Stimulated activated CD4-positive, alpha-beta T cell treated with anti-CD3 and anti-CD28 coated beads, Interleukin-4, amount 100 ng/mL, for 1 hour (primary cell): ENCODE data around the gene MLH3.

Experiments
- DNase-seq: peaks from one replicate; pipeline ENCODE4 v3.0.0-alpha.2; 2020

MLH3 gene

DNA sequence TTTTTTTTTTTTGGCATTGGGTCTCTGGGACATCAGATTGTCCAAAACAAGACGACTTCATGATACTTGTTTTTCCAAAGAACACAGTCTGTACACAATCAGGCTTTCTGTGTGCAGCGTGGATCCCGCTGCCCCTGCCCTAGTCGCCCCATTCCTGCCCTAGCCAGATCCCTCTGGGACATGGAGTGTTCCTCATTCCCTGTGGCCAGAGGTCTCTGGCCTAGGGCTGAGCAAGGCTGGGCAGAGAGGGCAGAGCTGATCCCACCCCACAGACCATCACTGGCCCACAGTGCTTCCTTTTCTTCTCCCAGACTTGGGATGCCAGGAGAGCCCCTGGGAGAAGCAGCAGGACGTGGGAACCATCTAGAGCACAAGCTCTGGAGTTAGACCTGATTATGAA, 69.4 kb downstream of the MLH3 start:
- DNase-seq = no peak

DNA sequence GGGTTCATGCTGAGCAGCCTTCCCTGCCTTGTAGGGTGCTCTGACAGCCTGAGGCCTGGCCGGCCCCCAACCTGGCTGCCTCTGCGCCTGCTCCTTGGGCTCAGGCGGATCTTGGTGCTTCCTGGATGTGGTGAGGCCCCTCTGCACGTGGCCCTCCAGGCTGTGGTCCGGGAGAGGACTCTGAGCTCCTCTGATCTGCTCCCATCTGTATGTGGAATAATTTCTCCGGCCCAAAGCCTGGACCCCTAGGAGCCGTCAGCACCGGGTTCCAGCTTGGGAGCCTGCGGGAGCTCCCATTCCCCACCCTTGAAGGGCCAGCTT, 69.8 kb downstream of the MLH3 start:
- DNase-seq = no peak

- DNase-seq = no peak
Measured at GRCh38 chr14:74980731-74981461, 70.4 kb downstream of the MLH3 start.

- DNase-seq = no peak
Measured at GRCh38 chr14:74980398-74980730, 70.9 kb downstream of the MLH3 start.

GRCh38 chr14:74979442-74980397, 71.5 kb downstream of the MLH3 start:
- DNase-seq = no peak

GRCh38 chr14:74979029-74979428, 72.2 kb downstream of the MLH3 start:
- DNase-seq = no peak

GRCh38 chr14:74978416-74978947, 72.8 kb downstream of the MLH3 start:
- no peak for DNase-seq

DNA sequence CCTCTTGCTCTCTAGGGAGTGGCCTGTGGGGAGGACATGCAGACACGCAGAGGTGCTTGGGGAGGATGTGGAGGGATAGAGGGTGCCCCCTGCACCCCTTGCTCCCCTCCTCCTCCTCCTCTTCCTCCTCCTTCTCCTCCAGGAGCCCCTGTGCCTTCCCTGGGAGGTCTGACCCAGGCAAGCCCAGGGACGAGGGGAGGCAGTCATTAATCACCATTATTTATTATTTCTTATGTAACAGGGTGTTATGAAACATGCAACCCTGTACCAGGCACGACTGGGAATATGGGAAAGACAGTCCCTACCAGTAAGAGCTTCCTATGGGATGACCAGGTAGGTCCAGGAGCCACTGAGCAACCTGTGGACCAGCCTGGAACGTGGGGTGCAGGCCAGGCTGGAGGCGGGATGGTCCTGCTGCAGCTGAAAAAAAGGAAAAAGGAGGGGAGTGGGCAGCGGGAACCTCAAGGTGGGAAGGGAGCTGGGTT, 73.3 kb downstream of the MLH3 start:
- no peak for DNase-seq

- no peak for DNase-seq
Measured at GRCh38 chr14:74977164-74977900, 73.9 kb downstream of the MLH3 start.

- no peak for DNase-seq
Measured at GRCh38 chr14:74976264-74977113, 74.8 kb downstream of the MLH3 start.

DNA sequence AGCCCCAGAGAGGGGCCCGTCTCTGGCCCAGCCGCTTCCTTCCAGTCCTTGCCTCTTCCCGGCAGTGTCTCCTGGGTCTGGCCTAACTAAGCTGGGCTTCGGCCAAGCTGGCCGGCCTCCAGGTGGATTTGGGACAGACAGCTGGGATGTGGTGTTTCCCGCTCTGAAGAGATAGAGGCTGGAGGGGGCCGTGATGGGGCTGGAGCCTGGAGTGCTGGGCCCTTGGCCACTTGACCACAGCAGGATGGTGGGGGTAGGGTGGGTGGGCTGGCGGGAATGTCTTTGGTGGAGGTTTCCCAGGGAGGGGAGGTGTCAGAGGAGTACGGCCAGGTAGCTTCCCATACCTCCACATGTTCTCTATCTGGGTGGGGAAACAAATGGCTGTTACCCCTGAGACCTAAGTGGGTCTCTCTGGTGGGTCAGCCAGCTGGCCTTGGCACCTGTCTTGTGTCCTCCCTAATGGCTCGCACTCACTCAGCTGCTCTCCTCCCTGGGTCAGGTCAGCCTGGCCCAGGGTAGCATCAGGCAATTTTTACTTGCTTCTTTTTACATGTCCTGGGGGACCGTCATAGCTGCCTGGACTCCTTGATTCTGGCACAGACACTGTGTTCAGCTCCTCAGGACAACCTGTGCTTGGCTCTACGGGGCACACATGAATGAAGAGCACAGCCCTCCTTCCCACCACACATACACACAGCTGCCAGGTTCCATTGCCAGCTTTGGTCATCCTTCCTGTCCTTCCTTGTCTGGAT, 76.0 kb downstream of the MLH3 start:
- DNase-seq = no peak

DNA sequence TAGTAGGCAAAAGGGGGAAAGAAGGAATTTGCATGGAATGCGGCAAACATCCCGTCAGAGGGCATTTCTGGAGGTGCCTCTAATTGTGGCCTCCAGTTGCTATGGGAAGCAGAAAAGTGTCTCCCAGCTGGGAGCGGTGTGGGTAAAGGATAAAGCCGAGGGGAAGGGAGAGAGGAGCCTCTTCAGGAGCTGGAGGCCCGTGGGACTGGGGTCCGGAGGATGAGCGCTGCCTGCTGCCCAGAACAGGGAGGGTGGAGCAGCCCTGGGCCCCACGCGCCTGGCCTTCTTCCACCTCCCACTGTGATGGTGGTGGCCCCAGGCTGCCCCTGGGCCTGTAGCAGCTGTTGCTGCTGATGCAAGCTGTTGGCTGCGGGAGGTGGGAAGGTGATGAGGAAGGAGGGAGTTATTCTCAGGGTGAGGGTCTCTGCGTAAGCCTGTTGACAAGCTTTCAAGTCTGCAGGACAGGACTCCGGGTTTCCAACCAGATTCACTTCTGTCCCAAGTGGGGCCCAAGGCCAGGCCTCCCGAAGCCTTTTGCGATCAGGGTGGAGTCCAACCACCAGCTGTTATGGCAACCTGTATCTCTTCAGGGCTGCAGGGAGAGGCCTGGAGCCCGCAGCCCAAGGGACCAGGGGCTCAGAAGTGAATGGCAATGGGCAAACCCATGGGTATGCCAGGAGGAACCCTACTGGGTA, 76.8 kb downstream of the MLH3 start:
- no peak for DNase-seq

DNA sequence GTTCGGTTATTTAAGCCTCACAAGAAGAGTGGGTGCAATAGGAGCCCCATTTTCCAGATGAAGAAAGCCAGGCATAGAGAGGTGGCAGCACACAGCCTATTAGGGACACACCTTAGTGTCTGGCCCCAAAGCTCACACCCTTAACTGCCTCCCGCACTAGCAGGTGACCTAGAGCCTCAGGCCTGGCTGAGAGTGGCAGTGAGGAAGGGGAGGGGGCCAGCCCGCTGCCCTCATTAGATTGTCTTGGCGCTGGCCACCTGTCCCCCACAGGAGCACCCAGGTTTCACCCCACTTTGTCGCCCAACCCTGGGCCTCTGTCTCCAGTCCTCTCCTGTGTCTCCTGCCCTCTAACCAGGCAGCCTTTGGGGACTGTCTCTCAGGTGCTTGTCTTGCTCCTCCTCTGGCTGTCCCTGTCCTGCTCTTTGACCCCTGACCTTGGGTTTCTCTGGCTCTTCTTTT, 77.3 kb downstream of the MLH3 start:
- no peak for DNase-seq

- DNase-seq = peak; percentile 24
Measured at GRCh38 chr14:74973003-74973653, 78.1 kb downstream of the MLH3 start.

GRCh38 chr14:74968811-74969210, 82.5 kb downstream of the MLH3 start:
- DNase-seq = no peak

DNA sequence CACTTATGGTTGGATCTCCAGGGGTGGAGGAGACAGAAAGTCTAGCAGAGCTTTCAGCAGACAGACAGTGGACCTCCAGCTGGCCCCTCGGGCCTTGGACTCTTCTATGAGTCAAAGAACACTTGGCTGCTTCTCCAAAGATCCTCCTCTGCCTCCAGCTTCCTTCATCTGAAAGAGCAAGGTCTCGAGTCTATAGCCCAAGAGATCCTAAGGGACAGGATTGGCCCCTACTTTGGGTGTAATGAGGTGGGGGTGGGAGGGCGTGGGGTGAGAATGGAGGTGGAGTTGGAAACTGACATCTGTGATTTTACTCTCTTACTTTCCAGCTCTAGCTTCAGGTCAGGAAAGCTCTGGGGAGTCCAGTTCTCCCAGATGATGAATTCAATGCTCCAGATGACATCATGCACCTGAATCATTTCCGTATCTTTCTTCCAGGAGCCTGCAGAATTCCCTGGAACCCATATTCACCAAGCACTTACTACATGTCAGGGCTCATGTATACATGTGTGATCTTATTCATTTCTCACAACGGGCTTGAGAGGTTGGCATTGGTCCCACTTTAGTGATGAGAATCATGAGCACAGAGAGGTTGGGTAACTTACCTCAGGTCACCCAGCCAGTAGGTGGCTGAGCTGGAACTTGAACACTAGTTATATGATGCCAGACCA, 85.6 kb downstream of the MLH3 start:
- no peak for DNase-seq

DNA sequence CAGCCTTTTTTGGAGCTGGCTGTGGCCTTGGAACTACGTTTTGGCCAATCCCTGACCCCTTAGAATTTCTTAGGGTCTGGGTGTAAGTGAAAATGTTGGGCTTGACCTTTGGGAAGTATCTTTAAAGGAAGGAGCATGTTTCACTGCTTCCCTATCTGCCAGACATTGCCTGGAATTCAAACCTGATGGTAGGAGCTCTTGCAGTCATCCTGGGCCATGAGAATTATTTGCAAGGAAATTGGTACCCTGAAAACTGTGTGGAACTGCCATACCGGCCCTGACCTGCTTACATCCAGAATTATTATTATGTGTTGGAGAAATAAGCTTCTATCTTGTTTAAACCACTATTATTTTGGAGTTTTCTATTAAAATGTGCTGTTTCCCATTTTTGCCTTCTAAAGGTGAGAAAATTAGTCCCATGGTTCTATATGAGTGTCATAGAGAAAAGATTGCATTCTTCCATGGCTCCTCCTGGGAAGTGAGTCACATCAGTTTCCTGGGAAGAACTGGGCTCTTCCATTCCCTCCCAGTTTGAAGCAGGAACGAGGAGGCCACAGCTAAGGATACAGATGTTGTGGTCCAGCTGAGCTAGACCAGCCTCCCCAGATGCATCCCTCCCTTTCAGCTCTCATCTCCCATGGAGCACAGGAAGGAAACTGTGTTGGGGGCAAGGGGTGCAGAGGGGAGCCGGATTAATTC, 86.3 kb downstream of the MLH3 start:
- no peak for DNase-seq
